HepG2 (cell line): ENCODE measurements around the gene TMED5. TPM values are rescaled to one million over a fixed set of nuclear protein-coding genes. Genes with fewer than 3 reads are reported as not detected.
A peak's percentile ranks its signal among the peaks of the same experiment; 100 is the strongest.

Source experiments
- CBX1 ChIP-seq: IDR thresholded peaks from one replicate; pipeline ENCODE4 v1.6.1; 2016; ENCODE audit warnings: antibody characterized with exemption, low read depth
- CHCHD3 ChIP-seq: sonication (generic); formaldehyde crosslinking; IDR thresholded peaks from 2 replicates; pipeline ENCODE4 v1.8.0; 2022; ENCODE audit warnings: mild to moderate bottlenecking, missing genetic modification reagents, moderate library complexity
- CREB1 ChIP-seq, 2 experiments: fragments of 450-650 bp in 1 of 2; IDR thresholded peaks; 2 replicates each; pipeline ENCODE4 v1.6.1; 2016 to 2017; ENCODE audit warnings: control low read depth in 1 of 2, mild to moderate bottlenecking in 1 of 2, missing compliant biosample characterization in 1 of 2, missing genetic modification characterization in 1 of 2
- EEA1 ChIP-seq: sonication (generic); formaldehyde crosslinking; IDR thresholded peaks from 2 replicates; pipeline ENCODE4 v1.5.1; 2020; ENCODE audit warnings: mild to moderate bottlenecking, missing genetic modification reagents, borderline replicate concordance
- GFI1 ChIP-seq: sonication (generic); formaldehyde crosslinking; IDR thresholded peaks from 2 replicates; pipeline ENCODE4 v1.5.0; 2020; ENCODE audit warnings: missing genetic modification reagents, mild to moderate bottlenecking, borderline replicate concordance
- JUND ChIP-seq: sonication (generic); formaldehyde crosslinking; IDR thresholded peaks from 2 replicates; pipeline ENCODE4 v1.8.0; 2022; ENCODE audit warnings: mild to moderate bottlenecking, missing genetic modification reagents
- MEIS2 ChIP-seq: sonication (generic); formaldehyde crosslinking; IDR thresholded peaks from 2 replicates; pipeline ENCODE4 v1.9.0; 2021; ENCODE audit warnings: mild to moderate bottlenecking, missing genetic modification reagents
- MIXL1 ChIP-seq: IDR thresholded peaks from 2 replicates; pipeline ENCODE4 v1.6.1; 2016
- RELA ChIP-seq: sonication (generic); formaldehyde crosslinking; IDR thresholded peaks from 2 replicates; pipeline ENCODE4 v1.4.0; 2020; ENCODE audit warnings: missing genetic modification reagents
- RFX1 ChIP-seq: fragments of 450-650 bp; IDR thresholded peaks from 2 replicates; pipeline ENCODE4 v1.6.1; 2017
- SMAD3 ChIP-seq: sonication (generic); formaldehyde crosslinking; IDR thresholded peaks from 2 replicates; pipeline ENCODE4 v1.4.0; 2020; ENCODE audit warnings: missing genetic modification reagents
- SOX6 ChIP-seq, 2 experiments: fragments of 450-650 bp in 1 of 2; sonication (generic) in 1 of 2; formaldehyde crosslinking in 1 of 2; IDR thresholded peaks; 2 replicates each; pipeline versions ENCODE4 v1.4.0 to v1.6.1; 2017 to 2020; ENCODE audit warnings: antibody characterized with exemption in 1 of 2, mild to moderate bottlenecking in 1 of 2, missing genetic modification reagents in 1 of 2
- STAT5B ChIP-seq: sonication (generic); formaldehyde crosslinking; IDR thresholded peaks from 2 replicates; pipeline ENCODE4 v1.4.0; 2020; ENCODE audit warnings: missing genetic modification reagents
- TBL1XR1 ChIP-seq: fragments of 150-350 bp; IDR thresholded peaks from 2 replicates; pipeline ENCODE4 v1.6.1; 2014; ENCODE audit warnings: borderline replicate concordance, low read length; ENCODE audit not compliant: partially characterized antibody
- U2AF1 ChIP-seq: fragments of 200-400 bp; formaldehyde crosslinking; optimal IDR thresholded peaks from 2 replicates; pipeline ENCODE3; 2017; ENCODE audit warnings: mild to moderate bottlenecking, low read depth, low read length
- ZBTB1 ChIP-seq: sonication (generic); formaldehyde crosslinking; IDR thresholded peaks from 2 replicates; pipeline ENCODE4 v1.4.0; 2020; ENCODE audit warnings: missing genetic modification reagents, borderline replicate concordance
- ZFP37 ChIP-seq: sonication (generic); formaldehyde crosslinking; IDR thresholded peaks from 2 replicates; pipeline ENCODE4 v1.4.0; 2020; ENCODE audit warnings: missing genetic modification reagents, borderline replicate concordance
- ZIK1 ChIP-seq: sonication (generic); formaldehyde crosslinking; IDR thresholded peaks from 2 replicates; pipeline ENCODE4 v1.5.0; 2020; ENCODE audit warnings: mild to moderate bottlenecking, low read depth, missing genetic modification reagents, borderline replicate concordance
- ZNF562 ChIP-seq: sonication (generic); formaldehyde crosslinking; IDR thresholded peaks from 2 replicates; pipeline ENCODE4 v1.8.0; 2022; ENCODE audit warnings: missing genetic modification reagents, borderline replicate concordance
- polyA plus RNA-seq, 8 experiments: library from polyadenylated mRNA; depleted of rRNA in 3 of 8; stranded (reverse) in 7 of 8; unstranded in 1 of 8; fragments of >200 nt; fragmentation: Illumina TruSeq in 4 of 8; extraction: Trizol in 4 of 8; gene quantifications; 2 replicates each; pipeline versions ENCODE4 v1.2.1 to v1.2.3, GENCODE V29; 2011 to 2016; ENCODE audit warnings: low read depth in 4 of 8, missing spikeins in 1 of 8, mixed read lengths in 1 of 8; ENCODE audit not compliant: insufficient read depth in 1 of 8
- total RNA-seq, 5 experiments: library from RNA; depleted of rRNA; stranded (reverse); fragments of >200 nt; fragmentation: Illumina TruSeq; extraction: Trizol; gene quantifications; 2 replicates each; pipeline ENCODE4 v1.2.3, GENCODE V29; 2016; ENCODE audit warnings: low read depth in 1 of 5
- TF ChIP-seq, protein P1 (sequence below): IDR thresholded peaks from 2 replicates; pipeline ENCODE4 v1.6.1; 2016
- TF ChIP-seq, protein P2 (sequence below): sonication (generic); formaldehyde crosslinking; IDR thresholded peaks from 2 replicates; pipeline ENCODE4 v1.5.1; 2020; ENCODE audit warnings: mild to moderate bottlenecking, moderate library complexity, missing genetic modification reagents
- TF ChIP-seq, protein P3 (sequence below): sonication (generic); formaldehyde crosslinking; IDR thresholded peaks from 2 replicates; pipeline ENCODE4 v1.5.0; 2020; ENCODE audit warnings: mild to moderate bottlenecking, missing genetic modification reagents
- TF ChIP-seq, protein P4 (sequence below): sonication (generic); formaldehyde crosslinking; IDR thresholded peaks from 2 replicates; pipeline ENCODE4 v1.4.0; 2020; ENCODE audit warnings: missing genetic modification reagents
- TF ChIP-seq, protein P5 (sequence below): sonication (generic); formaldehyde crosslinking; IDR thresholded peaks from 2 replicates; pipeline ENCODE4 v1.8.0; 2022; ENCODE audit warnings: mild to moderate bottlenecking, missing genetic modification reagents, moderate library complexity

The TMED5 gene
- total and polyA plus RNA-seq, 2 of the 13 experiments (the other 11 are each of a cell fraction or from before 2014, with no cell fraction given): 58.1 to 99.0 TPM

DNA sequence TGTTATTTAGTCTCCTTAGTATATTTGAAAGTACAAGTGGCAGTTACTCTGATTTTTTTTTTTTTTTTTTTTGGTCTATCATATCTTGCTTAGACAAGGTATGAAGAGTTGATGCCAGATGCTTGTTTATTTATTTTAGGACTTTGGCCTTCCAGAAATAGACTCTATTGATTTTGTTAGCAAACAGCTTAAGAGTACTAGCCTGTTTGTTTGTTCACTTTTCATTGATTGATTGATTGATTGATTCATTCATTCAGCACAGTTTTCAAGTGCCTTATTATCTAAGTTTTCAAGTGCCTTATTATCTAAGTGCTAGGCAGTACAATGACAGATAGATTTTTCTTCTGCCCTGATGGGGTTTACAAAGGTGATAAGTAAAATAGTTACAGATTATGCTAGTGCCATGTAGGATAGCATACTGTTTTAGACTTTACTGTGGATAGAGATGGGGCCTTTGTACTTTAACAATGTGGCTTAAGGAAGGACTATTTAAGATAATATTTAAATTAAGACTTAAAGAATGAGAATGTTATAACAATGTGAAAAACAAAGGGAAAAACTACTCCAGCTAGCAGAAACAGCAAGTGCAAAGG lies 50.6 kb downstream of the TMED5 start (continued):
- TF ChIP-seq, protein P1, sequence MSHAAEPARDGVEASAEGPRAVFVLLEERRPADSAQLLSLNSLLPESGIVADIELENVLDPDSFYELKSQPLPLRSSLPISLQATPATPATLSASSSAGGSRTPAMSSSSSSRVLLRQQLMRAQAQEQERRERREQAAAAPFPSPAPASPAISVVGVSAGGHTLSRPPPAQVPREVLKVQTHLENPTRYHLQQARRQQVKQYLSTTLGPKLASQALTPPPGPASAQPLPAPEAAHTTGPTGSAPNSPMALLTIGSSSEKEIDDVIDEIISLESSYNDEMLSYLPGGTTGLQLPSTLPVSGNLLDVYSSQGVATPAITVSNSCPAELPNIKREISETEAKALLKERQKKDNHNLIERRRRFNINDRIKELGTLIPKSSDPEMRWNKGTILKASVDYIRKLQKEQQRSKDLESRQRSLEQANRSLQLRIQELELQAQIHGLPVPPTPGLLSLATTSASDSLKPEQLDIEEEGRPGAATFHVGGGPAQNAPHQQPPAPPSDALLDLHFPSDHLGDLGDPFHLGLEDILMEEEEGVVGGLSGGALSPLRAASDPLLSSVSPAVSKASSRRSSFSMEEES (CRISPR knock-in tag): no peak
- TF ChIP-seq JUND (CRISPR knock-in tag): no peak
- TF ChIP-seq ZBTB1 (CRISPR knock-in tag): no peak
- peak; percentile 88 for TF ChIP-seq MIXL1 (CRISPR knock-in tag)
- TF ChIP-seq, protein P2, sequence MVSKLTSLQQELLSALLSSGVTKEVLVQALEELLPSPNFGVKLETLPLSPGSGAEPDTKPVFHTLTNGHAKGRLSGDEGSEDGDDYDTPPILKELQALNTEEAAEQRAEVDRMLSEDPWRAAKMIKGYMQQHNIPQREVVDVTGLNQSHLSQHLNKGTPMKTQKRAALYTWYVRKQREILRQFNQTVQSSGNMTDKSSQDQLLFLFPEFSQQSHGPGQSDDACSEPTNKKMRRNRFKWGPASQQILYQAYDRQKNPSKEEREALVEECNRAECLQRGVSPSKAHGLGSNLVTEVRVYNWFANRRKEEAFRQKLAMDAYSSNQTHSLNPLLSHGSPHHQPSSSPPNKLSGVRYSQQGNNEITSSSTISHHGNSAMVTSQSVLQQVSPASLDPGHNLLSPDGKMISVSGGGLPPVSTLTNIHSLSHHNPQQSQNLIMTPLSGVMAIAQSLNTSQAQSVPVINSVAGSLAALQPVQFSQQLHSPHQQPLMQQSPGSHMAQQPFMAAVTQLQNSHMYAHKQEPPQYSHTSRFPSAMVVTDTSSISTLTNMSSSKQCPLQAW: no peak
- TF ChIP-seq, protein P3, sequence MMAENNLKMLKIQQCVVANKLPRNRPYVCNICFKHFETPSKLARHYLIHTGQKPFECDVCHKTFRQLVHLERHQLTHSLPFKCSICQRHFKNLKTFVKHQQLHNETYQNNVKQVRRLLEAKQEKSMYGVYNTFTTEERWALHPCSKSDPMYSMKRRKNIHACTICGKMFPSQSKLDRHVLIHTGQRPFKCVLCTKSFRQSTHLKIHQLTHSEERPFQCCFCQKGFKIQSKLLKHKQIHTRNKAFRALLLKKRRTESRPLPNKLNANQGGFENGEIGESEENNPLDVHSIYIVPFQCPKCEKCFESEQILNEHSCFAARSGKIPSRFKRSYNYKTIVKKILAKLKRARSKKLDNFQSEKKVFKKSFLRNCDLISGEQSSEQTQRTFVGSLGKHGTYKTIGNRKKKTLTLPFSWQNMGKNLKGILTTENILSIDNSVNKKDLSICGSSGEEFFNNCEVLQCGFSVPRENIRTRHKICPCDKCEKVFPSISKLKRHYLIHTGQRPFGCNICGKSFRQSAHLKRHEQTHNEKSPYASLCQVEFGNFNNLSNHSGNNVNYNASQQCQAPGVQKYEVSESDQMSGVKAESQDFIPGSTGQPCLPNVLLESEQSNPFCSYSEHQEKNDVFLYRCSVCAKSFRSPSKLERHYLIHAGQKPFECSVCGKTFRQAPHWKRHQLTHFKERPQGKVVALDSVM (CRISPR knock-in tag): no peak
- TF ChIP-seq STAT5B: no peak
- peak; percentile 69 for TF ChIP-seq TBL1XR1
- no peak for TF ChIP-seq U2AF1
- TF ChIP-seq ZNF562 (CRISPR knock-in tag): no peak
- no peak for TF ChIP-seq RELA (CRISPR knock-in tag)
- TF ChIP-seq, protein P4, sequence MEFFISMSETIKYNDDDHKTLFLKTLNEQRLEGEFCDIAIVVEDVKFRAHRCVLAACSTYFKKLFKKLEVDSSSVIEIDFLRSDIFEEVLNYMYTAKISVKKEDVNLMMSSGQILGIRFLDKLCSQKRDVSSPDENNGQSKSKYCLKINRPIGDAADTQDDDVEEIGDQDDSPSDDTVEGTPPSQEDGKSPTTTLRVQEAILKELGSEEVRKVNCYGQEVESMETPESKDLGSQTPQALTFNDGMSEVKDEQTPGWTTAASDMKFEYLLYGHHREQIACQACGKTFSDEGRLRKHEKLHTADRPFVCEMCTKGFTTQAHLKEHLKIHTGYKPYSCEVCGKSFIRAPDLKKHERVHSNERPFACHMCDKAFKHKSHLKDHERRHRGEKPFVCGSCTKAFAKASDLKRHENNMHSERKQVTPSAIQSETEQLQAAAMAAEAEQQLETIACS: no peak
- no peak for TF ChIP-seq RFX1
- no peak for TF ChIP-seq GFI1 (CRISPR knock-in tag)
- TF ChIP-seq SMAD3 (CRISPR knock-in tag): peak; percentile 68; the same call in 1 of the 2 replicates
- TF ChIP-seq MEIS2 (CRISPR knock-in tag): no peak
- no peak for TF ChIP-seq ZFP37 (CRISPR knock-in tag)
- no peak for TF ChIP-seq CHCHD3 (CRISPR knock-in tag)
- TF ChIP-seq CREB1 (IDR thresholded peaks at IDR 0.05): no peak
- peak; percentile 35; the same call in 1 of the 2 replicates for TF ChIP-seq CREB1 (CRISPR knock-in tag; IDR thresholded peaks at IDR 0.05)
- TF ChIP-seq, protein P5, sequence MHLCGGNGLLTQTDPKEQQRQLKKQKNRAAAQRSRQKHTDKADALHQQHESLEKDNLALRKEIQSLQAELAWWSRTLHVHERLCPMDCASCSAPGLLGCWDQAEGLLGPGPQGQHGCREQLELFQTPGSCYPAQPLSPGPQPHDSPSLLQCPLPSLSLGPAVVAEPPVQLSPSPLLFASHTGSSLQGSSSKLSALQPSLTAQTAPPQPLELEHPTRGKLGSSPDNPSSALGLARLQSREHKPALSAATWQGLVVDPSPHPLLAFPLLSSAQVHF: no peak
- no peak for TF ChIP-seq ZIK1 (CRISPR knock-in tag)
- no peak for TF ChIP-seq EEA1 (CRISPR knock-in tag)
- no peak for TF ChIP-seq CBX1
- TF ChIP-seq SOX6 (IDR thresholded peaks at IDR 0.05): no peak
- peak; percentile 88 for TF ChIP-seq SOX6 (CRISPR knock-in tag; IDR thresholded peaks at IDR 0.05)
